ENCODE results near the gene TEKTIP1.

TEKTIP1 gene

GRCh38 chr19:3538258-3538929 lies 580 bp upstream of the TEKTIP1 start:
- no peak for DNase-seq

- DNase-seq: no peak
Observed at GRCh38 chr19:3539756-3540118, 763 bp downstream of the TEKTIP1 start.

- no peak for DNase-seq
Observed at GRCh38 chr19:3543150-3544057, 4.4 kb downstream of the TEKTIP1 start.

DNA sequence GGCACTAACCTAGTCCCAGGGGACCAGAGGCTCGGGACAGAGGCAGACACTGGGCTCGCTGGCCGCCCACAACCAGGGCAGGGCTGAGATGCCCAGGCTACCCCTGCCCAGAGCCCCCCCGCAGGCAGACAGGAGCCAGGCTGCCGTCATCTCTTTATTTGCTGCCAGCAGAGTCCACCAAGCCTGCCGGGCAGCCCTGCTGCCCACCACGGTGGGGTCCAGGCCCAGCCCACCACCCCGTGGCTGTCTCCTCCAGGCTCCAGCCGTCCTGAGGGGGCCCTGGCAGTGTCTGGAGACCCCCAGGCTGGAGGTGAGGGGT lies 5.0 kb downstream of the TEKTIP1 start:
- no peak for DNase-seq

DNA sequence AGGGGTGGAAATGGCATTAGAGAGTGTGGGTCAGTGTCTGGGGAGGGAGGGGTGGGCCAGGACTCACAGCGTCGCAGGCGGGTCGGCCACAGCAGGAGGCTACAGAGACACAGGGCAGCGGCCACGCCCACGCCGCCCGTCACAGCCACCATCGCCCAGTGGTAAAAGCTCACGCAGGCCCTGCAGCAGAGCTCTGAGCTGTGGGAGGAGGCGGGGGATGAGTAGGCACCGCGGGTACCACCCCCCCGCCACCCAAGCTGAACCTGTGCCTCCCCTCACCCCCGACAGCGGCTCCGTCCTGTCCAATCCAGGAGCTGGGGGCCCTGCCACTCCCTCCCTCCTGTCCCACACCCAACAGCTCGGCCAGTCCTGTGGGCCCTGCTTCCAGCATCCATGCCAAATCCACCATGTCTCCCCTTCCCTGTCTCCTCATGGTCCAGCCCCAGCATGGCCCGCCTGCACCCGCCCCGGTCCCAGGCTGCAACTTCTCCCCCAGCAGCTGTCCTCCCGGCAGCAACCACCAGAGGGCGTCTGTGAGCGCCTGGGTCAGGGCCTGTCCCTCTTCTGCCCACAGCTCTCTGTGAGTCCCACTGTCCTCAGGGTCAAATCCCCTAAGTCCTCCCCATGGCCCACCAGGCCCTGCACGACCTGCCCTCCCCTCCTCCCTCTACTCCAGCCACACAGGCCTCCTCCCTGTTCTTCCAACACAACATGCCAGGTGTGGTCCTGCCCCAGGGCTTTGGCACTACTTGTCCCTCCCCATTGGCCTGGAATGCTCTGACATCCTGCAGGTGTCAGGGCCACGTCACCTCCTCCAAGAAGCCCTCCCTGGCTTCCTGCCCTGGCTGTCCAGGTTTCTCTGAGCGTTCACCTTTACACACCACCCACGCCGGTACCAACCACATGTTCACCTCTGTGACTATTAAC lies 6.0 kb downstream of the TEKTIP1 start:
- peak; percentile 17 for DNase-seq

DNA sequence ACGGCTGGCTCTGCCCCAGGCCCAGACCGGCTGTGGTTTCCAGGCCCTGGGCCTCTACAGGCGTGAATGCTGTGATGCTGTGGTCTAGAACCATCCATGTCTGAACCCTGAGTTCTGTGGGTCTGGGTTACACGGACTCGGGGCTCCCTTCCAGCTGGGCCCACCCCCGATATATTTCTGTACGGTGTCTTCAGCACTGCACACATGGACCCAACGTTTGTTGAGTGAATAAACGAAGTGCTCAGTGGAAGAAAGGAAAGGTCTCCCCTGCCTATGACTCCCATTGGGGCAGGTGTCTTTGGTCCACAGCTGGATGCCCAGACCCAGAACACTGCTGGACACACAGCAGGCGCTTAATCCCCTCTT lies 6.7 kb downstream of the TEKTIP1 start:
- no peak for DNase-seq

DNA sequence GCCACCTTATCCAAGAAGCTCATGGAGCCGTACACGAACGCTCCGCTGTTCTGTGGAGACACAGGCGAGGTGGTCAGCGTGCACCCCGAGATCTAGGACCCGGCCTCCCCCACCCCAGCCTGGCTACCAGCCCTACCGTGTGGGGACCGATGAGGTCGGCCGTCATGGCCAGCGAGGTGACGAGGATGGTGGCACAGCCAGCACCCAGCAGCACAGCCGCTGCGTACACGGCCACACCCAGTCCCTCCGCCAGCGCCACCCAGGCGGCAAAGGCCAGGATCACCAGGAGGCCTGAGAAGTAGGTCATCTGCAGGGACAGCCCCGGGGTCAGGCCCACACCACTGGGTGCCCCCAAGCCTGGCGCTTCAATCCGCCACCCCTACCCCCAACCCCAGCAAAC lies 7.1 kb downstream of the TEKTIP1 start:
- no peak for DNase-seq

DNA sequence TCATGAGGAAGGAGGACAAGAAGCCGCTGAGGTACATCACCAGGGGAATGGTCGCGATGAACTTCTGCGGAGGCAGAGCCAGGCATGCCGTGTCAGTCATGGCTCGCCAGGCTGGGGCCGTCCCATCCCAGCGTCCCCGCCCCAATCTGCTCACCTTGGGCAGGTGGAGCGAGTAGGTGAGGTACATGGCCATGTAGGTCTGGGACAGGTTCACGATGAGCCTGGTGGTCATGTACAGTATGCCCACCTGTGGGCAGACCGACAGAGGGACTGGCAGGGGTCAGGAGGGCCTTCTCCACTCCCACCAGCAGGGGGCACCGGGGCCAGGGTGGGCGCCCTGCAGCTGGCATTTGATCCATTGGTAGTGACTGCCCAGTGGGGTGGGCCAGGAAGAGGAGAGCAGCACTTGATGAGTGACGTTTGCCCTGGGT lies 8.3 kb downstream of the TEKTIP1 start:
- DNase-seq: no peak

DNA sequence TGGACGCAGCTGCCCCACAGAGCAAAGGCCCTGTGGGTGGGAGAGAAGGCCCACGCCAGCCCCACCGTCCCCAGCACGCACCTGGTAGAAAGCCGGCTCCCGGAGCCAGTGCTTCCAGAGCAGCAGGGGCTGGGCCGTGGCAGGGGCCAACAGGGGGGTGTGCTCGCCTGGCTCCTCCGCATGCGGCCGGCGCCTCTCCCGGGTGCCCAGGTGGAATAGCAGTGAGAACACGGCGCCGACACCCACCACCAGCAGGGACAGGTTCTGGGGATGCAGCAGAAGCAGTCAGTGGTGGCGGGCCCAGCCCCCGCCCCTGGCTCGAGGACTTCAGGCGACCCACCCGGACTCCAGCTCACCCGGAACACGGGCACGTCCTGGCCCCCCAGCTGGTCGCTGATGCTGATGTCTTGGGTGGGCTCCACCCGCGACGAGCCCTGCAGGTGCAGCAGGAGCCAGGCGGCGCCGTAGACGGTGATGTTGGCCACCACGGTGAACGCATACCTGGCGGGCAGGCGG lies 8.9 kb downstream of the TEKTIP1 start:
- DNase-seq: no peak

DNA sequence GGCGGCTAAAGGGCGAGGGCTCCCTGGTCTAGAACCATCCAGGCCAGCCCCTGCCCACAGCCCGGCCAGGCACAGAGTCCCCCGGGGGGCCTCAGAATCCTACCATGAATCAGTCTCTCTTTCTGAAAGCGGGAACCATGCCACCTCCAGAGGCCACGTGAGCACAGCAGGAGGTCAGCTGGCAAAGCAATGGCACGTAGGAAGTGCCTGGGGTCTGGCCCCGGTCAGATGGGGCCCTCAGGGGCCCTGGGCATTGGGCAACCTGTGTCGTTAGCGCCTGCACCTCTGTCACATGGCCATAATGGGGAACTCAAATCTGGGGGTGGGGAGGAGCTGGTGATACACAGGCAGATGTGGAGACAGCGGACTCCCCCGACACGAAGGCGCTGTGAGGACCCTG lies 9.6 kb downstream of the TEKTIP1 start:
- DNase-seq: no peak

DNA sequence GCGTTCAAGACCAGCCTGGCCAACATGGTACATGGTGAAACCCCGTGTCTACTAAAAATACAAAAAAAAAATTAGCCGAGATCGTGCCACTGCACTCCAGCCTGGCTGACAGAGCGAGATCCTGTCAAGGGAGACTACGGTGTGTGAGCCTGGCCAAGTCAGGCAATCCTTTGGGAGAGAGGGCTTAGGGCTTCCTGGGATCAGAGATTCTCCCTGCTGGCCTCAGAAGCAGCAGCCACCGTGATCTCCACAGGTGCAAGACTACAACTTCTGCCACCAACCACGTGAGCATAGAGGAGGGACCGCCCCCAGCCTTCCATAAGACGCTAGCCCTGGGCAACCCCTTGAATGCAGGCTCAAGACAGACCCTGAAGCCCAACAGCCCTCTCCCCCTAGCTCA lies 10.8 kb downstream of the TEKTIP1 start:
- DNase-seq: no peak

DNA sequence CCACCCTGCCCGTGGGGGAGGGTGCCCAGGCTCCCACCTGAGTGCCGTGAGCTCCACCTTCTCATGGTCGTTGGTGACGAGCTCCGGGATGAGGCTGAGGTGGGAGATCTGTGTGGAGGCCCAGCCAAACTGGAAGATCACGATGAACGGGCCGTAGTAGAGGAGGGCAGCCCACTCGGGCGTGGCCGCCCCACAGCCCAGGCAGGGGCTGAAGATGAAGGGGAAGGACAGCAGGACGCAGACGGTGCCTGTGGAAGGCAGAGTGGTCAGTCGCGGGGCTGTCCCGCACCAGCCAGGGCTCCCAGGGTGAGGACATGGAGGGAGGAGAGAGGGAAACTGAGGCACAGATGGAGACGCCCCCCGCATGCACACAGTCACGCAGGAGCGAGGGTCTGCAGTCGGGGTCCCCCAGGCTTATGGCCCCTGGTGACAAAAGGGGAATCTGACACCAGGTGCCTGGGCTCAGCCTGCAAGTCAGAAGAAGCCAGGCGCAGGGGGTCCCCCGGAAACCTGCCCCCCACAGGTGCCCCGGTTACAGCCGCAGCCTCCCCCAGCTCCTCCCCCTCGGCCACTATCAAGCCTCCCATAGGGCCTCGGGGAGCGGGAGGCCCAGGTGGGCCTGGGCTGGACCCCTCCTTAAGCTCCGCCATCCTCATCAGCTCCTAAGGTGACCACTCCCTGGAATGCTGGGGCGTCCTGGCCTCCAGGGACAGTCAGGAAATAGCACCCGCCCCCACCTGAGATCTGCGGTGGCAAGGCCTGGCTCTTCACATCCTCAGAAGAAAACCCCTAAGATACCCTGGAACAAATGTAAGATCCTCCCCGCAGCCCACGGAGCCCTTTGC lies 12.2 kb downstream of the TEKTIP1 start:
- DNase-seq: no peak

DNA sequence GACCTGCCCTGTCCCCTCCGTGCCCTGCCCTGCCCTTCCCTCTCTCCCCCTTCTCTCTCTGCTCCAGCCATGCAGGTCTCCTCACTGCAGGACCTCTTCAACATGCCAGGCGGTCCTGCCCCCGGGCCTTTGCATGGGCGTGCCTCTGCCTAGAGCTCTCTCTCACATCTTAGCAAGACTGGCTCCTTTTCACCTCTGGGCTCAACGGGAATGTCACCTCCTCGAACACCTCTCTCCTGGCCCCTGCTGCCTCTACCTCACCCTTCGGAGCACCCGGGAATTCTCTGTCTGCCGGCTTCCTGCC lies 12.8 kb downstream of the TEKTIP1 start:
- DNase-seq: no peak

- no peak for DNase-seq
Observed at GRCh38 chr19:3554254-3555083, 15.5 kb downstream of the TEKTIP1 start.

DNA sequence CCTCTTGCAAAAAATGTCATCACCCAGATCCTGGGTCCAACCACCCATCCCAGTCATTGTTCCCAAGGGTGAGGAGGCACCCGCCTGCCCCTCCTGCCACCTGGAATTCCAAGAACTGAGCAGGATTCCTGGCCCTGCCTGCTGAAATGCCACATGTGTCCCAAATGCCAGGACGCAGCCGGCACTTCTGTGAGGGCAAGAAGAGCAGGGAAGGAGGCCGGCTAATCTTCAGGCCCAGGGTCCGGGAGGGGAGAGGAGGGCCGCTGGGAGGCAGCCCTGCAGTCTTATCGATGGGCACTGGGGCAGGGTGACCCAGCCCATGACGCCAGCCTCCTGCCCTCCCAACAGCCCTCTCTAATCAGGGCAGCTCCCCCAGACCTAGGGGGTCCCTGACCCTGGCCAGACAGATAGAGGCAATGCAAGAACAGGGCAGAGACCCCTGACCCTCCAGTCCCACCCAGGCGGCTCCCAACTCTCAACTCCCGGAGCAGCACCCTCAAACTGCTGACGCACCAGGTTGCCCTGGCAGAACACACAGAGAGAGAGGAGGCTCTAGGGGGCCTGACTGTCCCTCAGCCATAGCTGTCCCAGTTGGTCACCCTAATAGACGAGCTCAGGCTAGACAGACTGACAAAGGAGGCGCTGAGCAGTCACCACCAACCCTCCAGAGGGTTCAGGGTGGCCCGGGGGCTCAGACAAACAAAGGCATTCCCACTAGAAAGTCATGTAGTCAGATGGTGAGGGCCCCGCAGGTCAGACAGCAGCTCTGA lies 16.9 kb downstream of the TEKTIP1 start:
- DNase-seq: no peak

- DNase-seq: no peak
Observed at GRCh38 chr19:3556423-3556977, 17.5 kb downstream of the TEKTIP1 start.

DNA sequence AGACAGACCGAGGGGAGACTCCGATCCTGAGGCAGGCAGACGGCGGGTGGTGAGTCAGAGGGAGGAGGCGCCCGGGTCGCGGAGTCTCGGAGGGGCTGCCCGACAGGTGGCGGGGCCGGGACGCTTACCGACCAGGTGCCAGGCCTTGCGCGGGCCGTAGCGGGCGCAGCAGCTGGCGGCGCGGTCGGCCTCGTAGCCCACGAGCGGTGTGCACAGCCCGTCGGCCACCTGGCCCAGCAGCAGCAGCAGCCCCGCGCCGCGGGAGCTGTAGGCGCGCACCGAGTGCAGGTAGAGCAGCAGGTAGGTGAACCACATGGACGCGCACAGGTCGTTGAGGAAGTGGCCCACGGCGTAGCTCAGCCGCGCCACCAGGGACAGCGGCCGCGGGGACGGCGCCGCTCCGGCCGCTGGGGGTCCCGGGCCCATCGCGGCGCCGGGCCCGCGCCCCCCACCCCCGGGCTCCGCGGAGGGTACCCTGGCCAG lies 18.0 kb downstream of the TEKTIP1 start:
- no peak for DNase-seq

DNA sequence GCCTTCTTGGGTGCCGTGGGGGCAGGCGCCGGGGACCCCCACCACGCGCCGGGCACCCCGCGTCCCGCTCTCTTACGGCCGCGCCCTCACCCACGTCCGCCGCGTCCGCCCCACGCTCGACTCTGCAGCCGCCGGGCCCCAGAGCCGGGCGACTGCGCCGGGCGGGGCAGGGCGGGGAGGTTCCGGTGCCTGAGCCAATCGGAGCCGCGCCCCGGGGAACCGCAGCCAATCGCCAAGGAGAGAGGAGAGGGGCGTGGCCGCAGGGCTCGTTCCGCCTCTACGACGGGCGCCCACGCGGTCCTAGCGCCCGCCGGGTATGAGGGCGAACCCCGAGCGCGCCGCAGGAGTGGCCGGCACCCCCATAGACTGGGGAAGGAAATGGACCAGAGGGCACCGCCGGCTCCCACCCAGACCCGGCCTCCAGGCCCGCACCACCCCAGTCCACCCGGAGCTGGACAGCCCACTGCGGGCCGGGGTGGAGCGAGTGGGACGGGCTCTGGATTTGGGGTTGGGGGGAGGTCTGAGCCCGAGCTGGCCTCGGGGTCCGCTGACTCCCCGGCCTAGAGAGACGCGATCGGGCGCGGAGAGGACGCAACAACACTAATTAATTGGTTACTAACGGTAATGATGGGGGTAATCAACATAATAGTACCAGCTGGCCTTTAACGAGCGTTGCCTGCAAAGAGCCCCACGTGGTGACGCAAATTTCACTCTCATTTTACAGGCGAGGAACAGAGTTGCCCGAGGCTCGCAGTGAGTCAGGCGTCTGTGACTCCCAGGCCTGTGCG lies 18.7 kb downstream of the TEKTIP1 start, which contains the start of gene MFSD12:
Gene MFSD12, minus strand, starts transcription at position 126 of the 788 bp plus-strand sequence. CDS start 183 bp downstream, outside the sequence.
- peak; percentile 86 for DNase-seq

All from GOT3 (cell line).